Measurements from ENCODE around the gene VPS26B. TPM values are rescaled to one million over a fixed set of nuclear protein-coding genes. Genes with fewer than 3 reads are reported as not detected.

The VPS26B gene
- total and polyA plus RNA-seq, 2 donors (not counting 3 experiments of a cell fraction or from before 2014, with no cell fraction given): 40.2 to 53.1 TPM

DNA sequence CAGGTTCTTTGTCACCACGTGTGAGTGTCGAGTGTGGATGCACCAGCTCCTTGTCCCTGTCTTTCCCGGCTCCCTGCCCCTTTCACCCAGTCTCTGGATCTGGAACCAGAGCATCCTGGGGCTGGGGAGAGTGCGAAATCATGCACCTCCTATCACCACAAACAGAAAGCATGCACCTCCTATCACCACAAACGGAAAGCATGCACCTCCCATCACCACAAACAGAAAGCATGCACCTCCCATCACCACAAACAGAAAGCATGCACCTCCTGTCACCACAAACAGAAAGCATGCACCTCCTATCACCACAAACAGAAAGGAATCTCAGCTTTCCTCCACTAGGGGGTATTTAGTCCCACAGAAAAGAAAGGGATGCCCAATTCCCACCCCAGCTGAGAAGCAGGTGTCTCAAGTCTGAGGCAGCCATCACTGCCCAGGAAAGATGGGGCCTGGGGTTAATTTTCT lies 45.8 kb downstream of the VPS26B start:
- H3K4me3 ChIP-seq (replicated peaks in 1 of 3; ENCODE audit: insufficient read depth in 1 of 3, low read depth in 1 of 3, low read length in 3 of 3): no peak overlapping the region
- no peak overlapping the region for H3K4me2 ChIP-seq (ENCODE audit: insufficient read depth, low read length)
- CTCF ChIA-PET: interaction anchor here (1.8 kb wide), 1 partner anchor 9 kb away, joined by 8 read pairs; no protein-coding TSS in a partner anchor
- no peak overlapping the region for H3K9ac ChIP-seq (replicated peaks; ENCODE audit: extremely low read depth, insufficient read depth, low read length)
- intact Hi-C loops (cut with micrococcal nuclease): no loop called here
- TF ChIP-seq JUN (IDR thresholded peaks at IDR 0.05; ENCODE audit: borderline replicate concordance, insufficient read depth, insufficient read length, low read depth) (no peak), POLR2A (IDR thresholded peaks at IDR 0.05; ENCODE audit: low read depth, low read length) (no peak), MYC (IDR thresholded peaks at IDR 0.05; ENCODE audit: low read depth, low read length) (no peak)
- TF ChIP-seq, protein P1, sequence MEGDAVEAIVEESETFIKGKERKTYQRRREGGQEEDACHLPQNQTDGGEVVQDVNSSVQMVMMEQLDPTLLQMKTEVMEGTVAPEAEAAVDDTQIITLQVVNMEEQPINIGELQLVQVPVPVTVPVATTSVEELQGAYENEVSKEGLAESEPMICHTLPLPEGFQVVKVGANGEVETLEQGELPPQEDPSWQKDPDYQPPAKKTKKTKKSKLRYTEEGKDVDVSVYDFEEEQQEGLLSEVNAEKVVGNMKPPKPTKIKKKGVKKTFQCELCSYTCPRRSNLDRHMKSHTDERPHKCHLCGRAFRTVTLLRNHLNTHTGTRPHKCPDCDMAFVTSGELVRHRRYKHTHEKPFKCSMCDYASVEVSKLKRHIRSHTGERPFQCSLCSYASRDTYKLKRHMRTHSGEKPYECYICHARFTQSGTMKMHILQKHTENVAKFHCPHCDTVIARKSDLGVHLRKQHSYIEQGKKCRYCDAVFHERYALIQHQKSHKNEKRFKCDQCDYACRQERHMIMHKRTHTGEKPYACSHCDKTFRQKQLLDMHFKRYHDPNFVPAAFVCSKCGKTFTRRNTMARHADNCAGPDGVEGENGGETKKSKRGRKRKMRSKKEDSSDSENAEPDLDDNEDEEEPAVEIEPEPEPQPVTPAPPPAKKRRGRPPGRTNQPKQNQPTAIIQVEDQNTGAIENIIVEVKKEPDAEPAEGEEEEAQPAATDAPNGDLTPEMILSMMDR (IDR thresholded peaks at IDR 0.05; ENCODE audit: extremely low read depth in 1 of 2, insufficient read depth in 1 of 2, low read depth in 1 of 2, low read length in 2 of 2): peak; percentile 5 to 9
- no peaks in the 10 kb centered on the region for H4K20me1 ChIP-seq (replicated peaks; ENCODE audit: control insufficient read depth, extremely low read depth, insufficient read depth, low read length)
- FAIRE-seq (no peak), DNase-seq (ENCODE audit: low read depth, low spot score) (no peak)
- BruUV-seq (replicated peaks): no TSS peak
- H3K9me1 ChIP-seq (replicated peaks; ENCODE audit: control insufficient read depth, extremely low read depth, insufficient read depth, low read length): no peaks in the 10 kb centered on the region
- H3K36me3 ChIP-seq (ENCODE audit: control insufficient read depth in 2 of 2, extremely low read depth in 1 of 2, insufficient read depth in 2 of 2, low read length in 2 of 2): no peaks in the 10 kb centered on the region
- no peaks in the 10 kb centered on the region for H3K4me1 ChIP-seq (ENCODE audit: control insufficient read depth, extremely low read depth, insufficient read depth, low read length)
- no peaks in the 10 kb centered on the region for H3K79me2 ChIP-seq (ENCODE audit: control insufficient read depth, insufficient read depth, low read length)
- POLR2A ChIA-PET: no interaction called here
- H2AFZ ChIP-seq (ENCODE audit: low read depth, low read length): no peak overlapping the region
- no peaks in the 10 kb centered on the region for H3K9me3 ChIP-seq (replicated peaks; ENCODE audit: control insufficient read depth, insufficient read depth, low read length)
- dilution Hi-C loops (cut with MboI; ENCODE audit: extremely low pct_ligation_motif_present, low sequenced_read_pairs): no loop called here
- peaks cover 24 to 32% of the 10 kb centered on the region in 2 experiments for H3K27me3 ChIP-seq (ENCODE audit: control insufficient read depth in 2 of 2, insufficient read depth in 2 of 2, low read length in 2 of 2)
- no peak overlapping the region for H3K27ac ChIP-seq (ENCODE audit: insufficient read depth, low read depth, low read length)

DNA sequence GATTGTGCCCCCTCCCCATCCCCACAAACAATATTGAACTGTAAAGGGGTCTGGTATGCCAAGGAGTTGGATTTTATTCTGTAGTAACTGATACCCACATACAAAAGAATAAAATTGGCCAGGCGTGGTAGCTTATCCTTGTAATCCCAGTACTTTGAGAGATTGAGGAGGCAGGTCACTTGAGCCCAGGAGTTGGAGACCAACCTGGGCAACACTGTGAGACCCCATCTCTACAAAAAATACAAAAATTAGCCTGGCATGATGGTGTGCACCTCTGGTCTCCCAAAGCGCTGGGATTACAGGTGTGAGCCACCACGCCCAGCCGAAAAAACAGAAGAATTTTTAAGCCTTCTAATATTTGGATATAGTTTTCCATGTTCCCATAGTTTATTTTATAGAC lies 47.5 kb downstream of the VPS26B start:
- ChIA-PET CTCF (no interaction called here), POLR2A (no interaction called here)
- no peak for DNase-seq (ENCODE audit: low read depth, low spot score)
- Histone ChIP-seq H3K27me3 (ENCODE audit: control insufficient read depth in 2 of 2, insufficient read depth in 2 of 2, low read length in 2 of 2) (peaks cover 36 to 49% of the 10 kb centered on the region in 2 experiments), H3K79me2 (ENCODE audit: control insufficient read depth, insufficient read depth, low read length) (no peaks in the 10 kb centered on the region), H3K4me3 (replicated peaks in 1 of 3; ENCODE audit: insufficient read depth in 1 of 3, low read depth in 1 of 3, low read length in 3 of 3) (no peak overlapping the region), H3K36me3 (ENCODE audit: control insufficient read depth in 2 of 2, extremely low read depth in 1 of 2, insufficient read depth in 2 of 2, low read length in 2 of 2) (no peaks in the 10 kb centered on the region), H3K9ac (replicated peaks; ENCODE audit: extremely low read depth, insufficient read depth, low read length) (no peak overlapping the region), H3K4me2 (ENCODE audit: insufficient read depth, low read length) (no peak overlapping the region), H4K20me1 (replicated peaks; ENCODE audit: control insufficient read depth, extremely low read depth, insufficient read depth, low read length) (no peaks in the 10 kb centered on the region), H3K9me3 (replicated peaks; ENCODE audit: control insufficient read depth, insufficient read depth, low read length) (no peaks in the 10 kb centered on the region), H2AFZ (ENCODE audit: low read depth, low read length) (no peak overlapping the region), H3K9me1 (replicated peaks; ENCODE audit: control insufficient read depth, extremely low read depth, insufficient read depth, low read length) (no peaks in the 10 kb centered on the region), H3K4me1 (ENCODE audit: control insufficient read depth, extremely low read depth, insufficient read depth, low read length) (peaks cover under 1% of the 10 kb centered on the region), H3K27ac (ENCODE audit: insufficient read depth, low read depth, low read length) (no peak overlapping the region)
- no peak for TF ChIP-seq MYC (IDR thresholded peaks at IDR 0.05; ENCODE audit: low read depth, low read length)
- TF ChIP-seq EZH2 (IDR thresholded peaks at IDR 0.05; ENCODE audit: borderline replicate concordance, low read depth, low read length, severe bottlenecking): no peak
- TF ChIP-seq JUN (IDR thresholded peaks at IDR 0.05; ENCODE audit: borderline replicate concordance, insufficient read depth, insufficient read length, low read depth): no peak
- TF ChIP-seq, protein P1 (IDR thresholded peaks at IDR 0.05; ENCODE audit: extremely low read depth in 1 of 2, insufficient read depth in 1 of 2, low read depth in 1 of 2, low read length in 2 of 2): no peak
- no peak for TF ChIP-seq FOS (IDR thresholded peaks at IDR 0.05; ENCODE audit: borderline replicate concordance, insufficient read depth, low read length)
- dilution Hi-C loops (cut with MboI; ENCODE audit: extremely low pct_ligation_motif_present, low sequenced_read_pairs) (no loop called here), intact Hi-C loops (cut with micrococcal nuclease) (no loop called here)
- FAIRE-seq: no peak
- no TSS peak for BruUV-seq (replicated peaks)
